GM18520 (cell line): ENCODE measurements around the gene P2RY14.
"Not testable (repeated sequence)": the region's sequence is repeated elsewhere in the genome, so short reads cannot be mapped to it uniquely, and the experiment has no call there.

Experiments
- ATAC-seq: cut with Tn5 transposase; IDR thresholded peaks from one replicate; pipeline ENCODE4 v1.9.1; 2021; ENCODE audit not compliant: unreplicated experiment

The P2RY14 gene

DNA sequence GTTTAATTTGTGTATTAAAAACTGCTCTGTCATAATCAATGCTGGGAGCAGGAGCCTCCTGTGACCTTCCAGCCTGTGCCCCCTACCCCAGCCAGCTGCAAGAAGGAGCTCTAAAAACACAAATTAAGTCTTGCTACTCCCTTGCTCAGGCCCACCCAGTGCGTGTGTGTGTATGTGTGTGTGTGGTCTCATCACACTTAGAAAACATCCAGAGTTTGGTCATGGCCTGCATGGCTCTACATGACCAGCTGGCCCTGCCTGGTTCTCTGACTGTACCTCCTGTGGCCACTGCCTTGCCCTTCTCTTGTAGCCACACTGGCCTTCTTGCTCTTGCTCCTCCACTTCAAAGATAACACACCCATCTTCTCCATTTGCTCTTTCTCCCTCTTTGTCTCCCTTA, 13.7 kb downstream of the P2RY14 start:
- no peak for ATAC-seq

DNA sequence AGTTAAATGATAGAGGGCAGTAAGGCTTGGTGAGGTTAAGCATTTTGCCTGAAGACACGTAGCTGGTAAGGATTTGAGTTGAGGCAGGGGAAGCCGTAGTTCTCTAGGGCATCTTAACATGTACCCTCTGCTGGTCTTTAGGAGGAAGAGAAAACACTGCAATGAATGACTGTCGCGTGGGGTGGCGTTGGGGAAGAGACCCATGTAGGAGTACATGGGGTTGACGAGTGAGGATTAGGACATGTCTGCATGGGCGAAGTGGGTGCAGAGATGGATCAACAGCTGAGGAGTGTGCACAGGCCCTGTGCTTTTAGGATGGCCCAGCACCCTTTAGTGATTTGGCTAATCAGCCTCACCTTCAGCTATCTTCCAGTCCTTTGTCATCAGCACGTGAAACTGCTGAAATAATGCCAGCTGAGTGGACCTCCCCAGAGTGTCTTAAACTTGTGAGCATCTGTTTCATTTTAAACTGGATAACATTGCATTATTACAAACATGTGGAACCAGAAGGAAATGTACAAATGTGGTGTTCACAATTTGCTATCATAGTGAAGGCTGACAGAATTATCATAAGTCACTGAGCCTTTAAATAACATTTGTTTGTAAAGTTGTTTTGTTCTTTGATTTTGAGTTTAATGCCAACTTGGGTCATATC, 15.3 kb downstream of the P2RY14 start:
- ATAC-seq, result no peak

DNA sequence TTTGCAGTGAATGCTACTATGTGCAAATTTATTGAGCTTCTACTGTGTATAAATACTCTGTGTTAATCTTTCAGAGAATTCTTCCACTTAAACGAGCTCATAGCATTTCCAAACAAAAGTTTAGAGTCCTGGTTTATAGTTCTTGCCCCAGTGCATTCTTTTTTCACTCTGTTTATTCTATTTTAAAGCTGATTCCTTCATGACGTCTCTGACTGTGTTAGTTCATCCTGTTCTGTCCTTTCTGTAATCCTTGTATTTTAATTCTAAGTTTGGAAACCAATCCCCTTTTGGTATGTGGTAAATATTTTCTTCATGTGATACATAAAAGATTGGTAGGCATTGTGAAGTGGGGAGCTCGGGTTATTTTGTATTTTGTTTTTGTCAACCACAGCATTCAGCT, 18.7 kb downstream of the P2RY14 start:
- no peak for ATAC-seq

DNA sequence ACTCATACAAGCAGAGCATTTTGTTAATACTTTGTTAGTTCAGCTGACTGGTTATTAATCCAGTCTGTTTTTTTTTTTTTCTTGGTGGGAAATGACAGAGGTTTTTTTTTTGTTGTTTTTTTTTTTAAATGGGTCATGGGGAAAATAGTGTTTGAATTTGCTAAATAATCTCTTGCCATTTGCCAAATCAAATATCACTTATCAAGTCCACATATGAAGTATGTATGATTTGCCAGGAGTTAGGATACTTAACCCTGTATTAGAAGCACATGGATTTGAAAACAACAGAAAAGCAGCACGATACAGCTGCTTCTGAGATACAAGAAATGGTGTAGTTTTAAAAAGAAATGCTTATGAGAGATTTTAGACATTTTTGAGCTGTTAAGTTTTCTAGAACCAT, 21.6 kb downstream of the P2RY14 start:
- no peak for ATAC-seq

DNA sequence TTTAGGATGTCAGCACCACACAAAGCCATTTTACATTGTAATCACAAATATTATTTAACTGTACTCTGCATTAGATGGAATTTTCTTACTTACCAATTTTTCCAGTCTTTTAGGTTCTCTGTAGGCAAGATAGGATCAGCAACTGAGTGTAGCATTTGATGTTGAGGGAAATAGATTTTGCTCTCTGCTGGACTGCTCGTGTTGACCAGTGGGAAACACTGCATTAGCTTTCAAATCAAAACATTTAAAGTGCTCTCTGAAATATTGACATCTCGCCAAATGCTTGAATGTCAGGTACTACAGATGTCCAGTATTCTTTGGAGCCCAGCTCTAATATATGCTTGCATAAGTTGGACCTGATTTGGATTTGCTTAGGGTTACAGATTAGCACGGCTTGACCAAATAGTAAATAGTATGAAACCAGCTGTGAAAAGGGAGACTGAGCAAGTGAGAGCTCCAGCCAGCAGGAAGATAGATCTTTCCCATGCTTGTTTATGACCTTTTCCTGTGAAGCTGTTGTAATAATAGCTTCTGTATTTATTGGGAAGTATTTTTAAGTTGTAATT, 29.5 kb downstream of the P2RY14 start:
- ATAC-seq, result no peak

DNA sequence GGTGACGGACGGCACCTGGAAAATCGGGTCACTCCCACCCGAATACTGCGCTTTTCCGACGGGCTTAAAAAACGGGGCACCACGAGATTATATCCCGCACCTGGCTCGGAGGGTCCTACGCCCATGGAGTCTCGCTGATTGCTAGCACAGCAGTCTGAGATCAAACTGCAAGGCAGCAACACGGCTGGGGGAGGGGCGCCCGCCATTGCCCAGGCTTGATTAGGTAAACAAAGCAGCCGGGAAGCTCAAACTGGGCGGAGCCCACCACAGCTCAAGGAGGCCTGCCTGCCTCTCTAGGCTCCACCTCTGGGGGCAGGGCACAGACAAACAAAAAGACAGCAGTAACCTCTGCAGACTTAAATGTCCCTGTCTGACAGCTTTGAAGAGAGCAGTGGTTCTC, 36.3 kb downstream of the P2RY14 start:
- not testable (repeated sequence) for ATAC-seq

DNA sequence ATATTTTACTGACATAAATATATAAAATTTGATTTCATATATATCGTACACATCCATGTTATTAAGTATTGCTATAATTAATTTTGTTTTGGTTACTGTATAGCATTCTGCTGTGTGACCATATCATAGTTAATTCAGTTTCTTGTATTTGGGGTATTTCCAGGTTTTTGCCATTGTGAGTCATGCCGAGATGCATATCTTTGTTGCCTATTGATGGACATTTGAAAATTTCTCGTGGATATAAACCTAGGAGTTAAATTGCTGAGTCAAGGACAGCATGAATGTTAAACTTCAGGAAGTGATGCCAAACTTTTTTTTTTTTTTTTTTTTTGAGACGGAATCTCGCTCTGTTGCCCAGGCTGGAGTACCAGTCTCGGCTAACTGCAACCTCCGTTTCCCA, 41.6 kb downstream of the P2RY14 start:
- ATAC-seq, result no peak

DNA sequence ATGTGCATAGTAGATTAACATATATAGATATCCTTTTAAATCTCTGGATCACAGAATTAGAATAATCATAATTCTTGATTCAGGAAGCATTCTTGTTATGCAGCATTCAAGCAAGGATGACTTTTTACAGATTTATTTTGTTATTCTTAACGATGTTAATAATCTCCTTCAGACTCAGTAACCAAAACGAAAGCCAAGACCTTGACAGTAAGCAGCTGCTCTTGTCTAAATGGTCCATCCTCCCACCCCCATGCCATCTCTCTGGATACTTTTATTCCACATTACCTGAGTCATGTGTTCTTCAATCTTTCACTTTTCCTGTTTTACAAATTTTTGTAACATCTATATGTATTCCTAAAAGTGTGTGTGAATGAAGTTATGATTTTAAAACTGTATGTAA, 42.0 kb downstream of the P2RY14 start:
- no peak for ATAC-seq

DNA sequence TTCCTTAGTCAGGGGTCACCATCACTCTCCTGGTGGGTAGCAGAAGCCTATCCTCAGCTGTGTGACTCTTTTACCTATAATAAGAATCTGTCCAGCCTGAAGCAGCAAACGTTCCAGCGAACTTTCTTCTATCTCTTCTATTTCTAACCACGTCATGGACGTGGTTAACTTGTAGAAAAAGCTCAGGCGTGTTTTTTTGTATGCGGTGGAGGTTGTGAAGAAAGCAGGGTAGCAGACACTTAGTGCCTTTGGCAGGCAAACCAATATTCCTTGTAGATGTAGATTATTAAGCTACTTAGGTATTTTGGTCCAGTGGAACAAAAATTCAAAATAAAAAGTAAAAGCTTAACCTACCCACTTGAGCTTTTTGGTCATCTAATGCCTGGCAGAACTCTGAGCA, 43.5 kb downstream of the P2RY14 start:
- ATAC-seq, result no peak

DNA sequence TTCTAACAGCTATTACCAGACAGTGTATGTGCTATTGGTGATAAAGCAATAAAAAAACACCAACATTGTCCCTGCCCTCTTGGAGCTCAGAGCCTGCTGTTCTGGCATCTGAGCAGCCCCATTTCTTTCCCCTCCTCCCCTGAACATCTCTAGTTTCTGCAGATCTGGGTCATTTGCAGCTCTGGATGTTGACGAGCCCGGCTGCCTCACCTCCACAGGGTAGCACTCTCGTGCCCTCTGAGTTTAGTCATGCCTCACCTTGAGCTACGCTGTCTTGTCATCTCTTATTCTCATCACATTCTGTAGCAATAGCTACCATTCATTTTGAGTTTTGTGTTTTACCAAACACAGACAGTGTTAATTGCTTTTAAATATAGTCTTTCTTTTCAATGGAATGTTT, 45.4 kb downstream of the P2RY14 start:
- no peak for ATAC-seq

DNA sequence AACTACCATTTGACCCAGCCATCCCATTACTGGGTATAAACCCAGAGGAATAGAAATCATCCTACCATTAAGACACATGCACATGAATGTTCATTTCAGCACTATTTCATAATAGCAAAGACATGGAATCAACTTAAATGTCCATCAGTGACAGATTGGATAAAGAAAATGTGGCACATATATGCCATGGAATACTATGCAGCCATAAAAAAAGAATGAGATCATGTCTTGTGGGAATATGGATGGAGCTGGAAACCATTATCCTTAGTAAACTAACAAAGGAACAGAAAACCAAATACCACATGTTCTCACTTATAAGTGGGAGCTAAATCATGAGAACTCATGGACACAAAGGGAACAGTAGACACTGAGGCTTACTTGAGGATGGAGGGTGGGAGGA, 45.9 kb downstream of the P2RY14 start:
- not testable (repeated sequence) for ATAC-seq

DNA sequence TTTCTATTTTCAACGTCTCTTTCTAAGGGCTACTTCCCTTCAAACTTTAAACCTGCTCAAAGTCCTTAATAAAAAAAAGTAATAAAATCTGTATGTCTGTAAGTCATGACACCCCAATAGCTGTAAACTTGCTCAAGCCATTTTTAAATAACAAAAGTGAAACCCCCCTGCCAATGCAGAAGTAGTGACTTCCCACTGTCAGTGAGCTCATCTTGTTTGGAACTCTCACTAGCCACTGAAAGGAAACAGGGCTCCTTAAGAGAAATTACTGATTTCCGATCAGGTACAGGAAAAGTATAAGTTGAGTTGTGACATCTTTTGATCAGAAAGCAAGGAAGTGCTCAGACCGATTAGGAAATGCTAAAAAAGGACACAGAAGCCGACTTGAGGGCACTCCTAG, 47.7 kb downstream of the P2RY14 start:
- ATAC-seq, result peak; percentile 34

DNA sequence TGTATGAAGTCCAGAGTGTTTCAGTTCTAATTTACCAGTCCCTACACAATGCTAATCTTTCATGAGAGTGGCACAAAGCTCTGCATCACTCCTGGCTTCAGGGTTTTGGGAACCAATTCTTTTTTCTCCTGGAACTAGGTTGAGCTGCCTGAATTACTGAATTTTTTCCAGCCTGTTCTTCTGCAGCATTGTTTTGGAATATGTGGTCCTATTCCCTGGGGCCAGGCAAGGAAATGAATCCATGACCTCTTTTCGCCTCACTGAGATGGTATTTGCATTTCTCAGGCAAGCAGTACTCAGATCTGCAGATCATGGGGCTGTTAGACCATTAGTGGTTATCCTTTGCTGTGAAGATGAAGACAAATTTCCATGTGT, 49.7 kb downstream of the P2RY14 start:
- no peak for ATAC-seq

DNA sequence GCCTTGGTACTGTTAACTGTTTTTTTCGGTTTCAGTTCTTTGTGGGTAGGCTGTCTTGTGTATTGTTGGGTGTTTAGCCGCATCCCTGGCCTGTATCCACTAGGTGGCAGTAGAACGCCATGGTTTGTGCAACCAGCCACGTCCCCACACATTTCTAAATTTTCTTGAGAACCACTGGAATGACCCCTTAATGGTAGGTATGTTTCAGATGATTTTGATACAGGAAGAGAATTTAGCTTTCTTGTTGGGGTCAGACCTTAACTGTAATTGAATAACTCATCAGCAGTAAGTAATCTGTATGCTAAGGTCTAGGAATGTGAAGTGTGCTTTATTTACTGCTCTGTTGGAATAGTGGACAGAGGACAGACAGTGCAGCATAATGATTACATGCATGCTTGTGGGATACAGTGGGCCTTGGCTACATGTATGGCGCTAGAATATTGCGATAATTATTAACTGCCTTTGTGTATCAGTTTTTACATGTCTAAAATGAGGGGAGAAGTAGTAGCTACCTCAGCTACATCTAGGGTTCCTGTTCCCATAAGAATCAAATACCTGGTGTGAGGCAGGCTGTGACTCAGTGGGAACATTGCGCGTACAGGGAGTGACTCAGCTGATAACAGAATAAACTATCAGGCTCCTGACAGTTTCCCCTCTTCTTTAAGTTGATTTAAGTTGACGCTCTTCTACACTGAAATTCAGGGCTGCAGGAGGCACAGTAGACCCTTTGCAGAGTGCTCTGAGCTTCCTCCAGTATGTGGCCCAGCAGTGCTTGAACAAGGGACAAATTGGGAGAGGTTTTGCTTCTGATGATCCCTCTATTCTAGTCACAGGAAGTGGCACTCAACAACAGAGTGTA, 50.3 kb downstream of the P2RY14 start:
- ATAC-seq, result peak; percentile 85

DNA sequence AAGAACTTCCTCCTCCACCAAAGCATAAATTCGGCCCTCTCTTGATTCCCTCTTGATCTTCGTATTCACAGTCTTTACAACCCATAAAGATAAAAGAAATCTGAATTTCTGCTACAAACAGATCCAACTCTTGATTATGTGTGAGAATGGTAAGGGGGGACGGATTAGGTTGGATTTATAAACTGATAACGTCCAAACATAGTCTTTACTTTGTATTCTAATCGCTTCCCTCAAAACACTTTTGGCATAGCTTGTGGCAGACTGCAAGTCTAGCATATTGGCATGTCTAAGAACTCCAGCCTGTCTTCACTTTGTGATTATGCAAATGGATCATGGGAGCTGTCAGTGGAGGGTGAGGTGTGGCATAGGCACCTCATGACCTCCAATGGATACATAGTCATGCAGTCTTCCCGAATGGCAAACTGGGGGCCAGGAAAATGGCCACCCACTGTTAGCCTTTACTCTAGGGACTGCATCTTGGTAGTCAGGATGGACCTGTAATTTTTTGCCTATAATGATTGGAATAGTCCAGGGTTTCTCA, 51.0 kb downstream of the P2RY14 start:
- peak; percentile 39 for ATAC-seq

DNA sequence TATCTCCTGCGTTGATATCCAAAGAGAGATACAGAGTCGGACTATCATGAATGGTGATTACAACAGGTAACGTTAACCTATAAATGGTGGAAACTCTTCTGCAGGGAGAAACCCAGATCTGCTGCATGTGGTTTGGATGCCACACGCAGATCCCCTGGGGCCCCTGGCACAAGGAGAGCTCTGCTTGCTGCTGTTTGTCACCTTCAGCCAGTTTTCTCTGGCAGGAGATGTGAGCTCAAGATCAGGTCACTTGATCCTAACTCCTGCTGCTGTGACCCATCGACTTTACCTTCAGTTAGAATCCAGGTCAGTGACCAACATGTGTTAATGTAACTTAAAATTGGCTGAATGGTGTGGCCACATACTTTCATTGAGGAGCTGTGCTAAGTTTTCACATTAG, 51.5 kb downstream of the P2RY14 start:
- ATAC-seq, result no peak

DNA sequence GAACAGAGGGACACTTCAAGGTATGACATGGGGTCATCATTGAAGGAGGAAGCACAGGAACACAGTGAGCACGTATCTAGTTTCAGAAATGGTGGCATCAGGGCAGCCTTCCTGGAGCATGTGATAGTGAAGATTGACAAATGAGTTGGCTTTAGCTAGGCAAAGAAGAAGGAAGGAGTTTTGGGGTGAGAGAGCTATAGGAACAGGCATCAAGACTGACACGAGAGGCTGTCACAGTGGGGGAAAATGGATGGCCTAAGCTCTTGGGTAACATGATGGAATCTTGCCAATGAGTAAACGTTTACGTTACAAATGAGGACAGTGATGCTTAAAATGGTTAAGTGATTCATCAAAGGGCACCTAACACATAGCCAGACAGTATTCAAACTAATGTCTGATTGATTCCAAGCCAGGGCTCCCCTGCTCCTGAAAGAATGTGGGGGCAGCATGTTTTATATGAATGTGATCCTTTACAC, 52.2 kb downstream of the P2RY14 start:
- ATAC-seq, result no peak

DNA sequence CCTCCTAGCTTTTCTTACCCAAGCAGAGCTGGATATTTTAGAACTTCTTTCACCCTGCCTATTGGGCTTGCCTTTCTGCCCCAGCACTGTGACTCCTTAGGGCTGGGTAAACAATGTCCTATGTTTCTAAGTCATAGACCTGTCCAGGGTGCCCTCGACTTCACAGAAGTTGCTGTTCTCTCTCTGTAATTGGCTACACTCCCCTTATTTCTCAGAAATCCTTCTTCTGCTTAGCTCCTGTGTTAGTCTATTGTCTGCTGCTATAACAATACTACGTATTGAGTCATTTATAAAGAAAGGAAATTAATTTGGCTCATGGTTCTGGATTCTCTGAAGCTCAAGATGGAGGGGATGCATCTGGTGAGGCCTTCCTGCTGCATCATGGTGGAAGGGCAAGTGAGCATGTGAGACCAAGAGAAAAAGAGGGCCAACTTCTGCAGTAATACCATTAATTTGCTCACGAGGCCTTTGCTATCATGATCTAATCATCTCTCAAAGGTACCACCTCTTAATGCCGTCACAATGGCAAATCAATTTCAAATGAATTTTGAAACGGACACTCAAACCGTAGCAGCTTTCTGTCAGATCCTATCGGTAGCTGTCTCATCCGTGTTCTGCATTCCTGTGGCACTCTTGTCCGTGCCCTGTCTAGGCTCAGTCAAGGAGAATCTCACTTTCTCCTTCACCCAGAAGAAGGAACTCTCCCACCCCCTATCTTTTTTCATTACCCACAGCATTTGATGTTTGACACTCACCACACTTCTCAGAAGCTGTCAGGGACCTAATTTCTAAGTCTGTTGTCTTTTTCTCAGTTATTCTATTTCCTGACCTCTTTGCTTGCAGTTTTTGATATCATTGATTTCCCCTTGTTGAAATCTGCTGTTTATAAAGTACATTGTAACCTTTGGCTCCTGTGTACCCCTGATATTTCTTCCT, 53.0 kb downstream of the P2RY14 start:
- ATAC-seq, result no peak

DNA sequence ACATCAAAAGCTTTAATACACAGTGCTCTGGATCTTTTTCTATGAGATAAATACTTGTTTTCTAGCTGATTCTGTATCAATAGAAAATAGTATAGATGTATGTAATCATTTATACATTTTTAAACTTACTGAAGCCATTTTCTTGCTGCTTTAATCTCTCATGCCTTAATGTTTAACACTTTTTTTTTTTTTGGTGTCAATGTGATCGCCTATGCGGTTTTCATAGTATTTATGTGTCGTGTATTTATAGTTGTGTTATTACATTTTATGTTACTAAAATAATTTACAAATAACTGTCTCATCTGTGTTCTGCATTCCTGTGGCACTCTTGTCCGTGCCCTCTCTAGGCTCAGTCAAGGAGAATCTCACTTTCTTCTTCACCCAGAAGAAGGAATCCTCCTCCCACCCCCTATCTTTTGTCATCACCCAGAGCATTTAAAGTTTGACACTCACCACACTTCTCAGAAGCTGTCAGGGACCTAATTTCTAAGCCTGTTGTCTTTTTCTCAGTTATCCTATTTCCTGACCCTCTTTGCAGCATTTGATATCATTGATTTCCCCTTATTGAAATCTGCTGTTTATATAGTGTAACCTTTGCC, 54.0 kb downstream of the P2RY14 start:
- ATAC-seq, result no peak

DNA sequence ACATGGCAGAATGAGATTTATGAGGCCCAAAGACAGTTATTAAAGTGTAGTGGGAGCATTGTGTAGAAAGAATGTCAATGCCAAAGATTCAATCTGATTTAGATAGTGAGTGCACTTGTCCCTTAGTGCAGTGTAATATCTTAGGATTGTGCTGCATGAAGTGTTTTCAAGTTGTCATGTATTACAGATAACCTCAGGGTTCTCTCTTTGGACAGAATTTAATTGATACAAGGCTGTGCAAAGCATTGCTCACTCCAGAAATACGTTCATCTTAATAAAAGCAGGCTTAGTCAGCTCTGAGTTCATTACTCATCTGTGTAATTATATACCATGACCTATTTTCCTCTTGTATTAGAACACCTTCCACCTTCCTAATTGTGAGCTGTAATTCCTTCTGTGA, 59.3 kb downstream of the P2RY14 start:
- ATAC-seq, result no peak
